Immature natural killer cell (primary cell): ENCODE data around the gene ANAPC4. TPM values are rescaled to one million over a fixed set of nuclear protein-coding genes. Genes with fewer than 3 reads are reported as not detected.
"Not testable (repeated sequence)": the region's sequence is repeated elsewhere in the genome, so short reads cannot be mapped to it uniquely, and the experiment has no call there.

ENCODE experiments used
- DNase-seq, 3 donors: peaks; one replicate each; pipeline ENCODE4 v3.0.0; 2022; ENCODE audit warnings: mixed read lengths in 1 of 3
- H3K27ac Mint-ChIP-seq, 6 donors: one replicate each; pipeline ENCODE4 v1.8.0; 2020; ENCODE audit warnings: mixed read lengths in 6 of 6, mild to moderate bottlenecking in 5 of 6, inconsistent platforms in 4 of 6, moderate library complexity in 3 of 6
- H3K27me3 Mint-ChIP-seq, 3 donors: one replicate each; pipeline ENCODE4 v1.8.0; 2020 to 2021; ENCODE audit warnings: low read depth in 3 of 3, mild to moderate bottlenecking in 3 of 3, mixed read lengths in 3 of 3, moderate library complexity in 3 of 3, inconsistent platforms in 1 of 3
- H3K36me3 Mint-ChIP-seq, 3 donors: one replicate each; pipeline ENCODE4 v1.8.0; 2020; ENCODE audit warnings: mixed read lengths in 3 of 3, inconsistent platforms in 2 of 3, mild to moderate bottlenecking in 2 of 3
- H3K4me1 Mint-ChIP-seq, 2 donors: one replicate each; pipeline ENCODE4 v1.8.0; 2020; ENCODE audit warnings: inconsistent platforms in 2 of 2, mild to moderate bottlenecking in 2 of 2, mixed read lengths in 2 of 2, moderate library complexity in 1 of 2
- H3K4me3 Mint-ChIP-seq, 5 donors: one replicate each; pipeline ENCODE4 v1.8.0; 2020; ENCODE audit warnings: mild to moderate bottlenecking in 5 of 5, mixed read lengths in 5 of 5, inconsistent platforms in 3 of 5, moderate library complexity in 3 of 5
- H3K9me3 Mint-ChIP-seq, 6 donors: one replicate each; pipeline ENCODE4 v1.8.0; 2020; ENCODE audit warnings: mild to moderate bottlenecking in 6 of 6, mixed read lengths in 6 of 6, inconsistent platforms in 4 of 6, moderate library complexity in 3 of 6
- polyA plus RNA-seq, 3 donors: library from polyadenylated mRNA; unstranded; fragments of 300-500 nt; fragmentation: Illumina TruSeq; gene quantifications; one replicate each; pipeline ENCODE4 v1.2.3, GENCODE V29; 2021

Gene ANAPC4, protein sequence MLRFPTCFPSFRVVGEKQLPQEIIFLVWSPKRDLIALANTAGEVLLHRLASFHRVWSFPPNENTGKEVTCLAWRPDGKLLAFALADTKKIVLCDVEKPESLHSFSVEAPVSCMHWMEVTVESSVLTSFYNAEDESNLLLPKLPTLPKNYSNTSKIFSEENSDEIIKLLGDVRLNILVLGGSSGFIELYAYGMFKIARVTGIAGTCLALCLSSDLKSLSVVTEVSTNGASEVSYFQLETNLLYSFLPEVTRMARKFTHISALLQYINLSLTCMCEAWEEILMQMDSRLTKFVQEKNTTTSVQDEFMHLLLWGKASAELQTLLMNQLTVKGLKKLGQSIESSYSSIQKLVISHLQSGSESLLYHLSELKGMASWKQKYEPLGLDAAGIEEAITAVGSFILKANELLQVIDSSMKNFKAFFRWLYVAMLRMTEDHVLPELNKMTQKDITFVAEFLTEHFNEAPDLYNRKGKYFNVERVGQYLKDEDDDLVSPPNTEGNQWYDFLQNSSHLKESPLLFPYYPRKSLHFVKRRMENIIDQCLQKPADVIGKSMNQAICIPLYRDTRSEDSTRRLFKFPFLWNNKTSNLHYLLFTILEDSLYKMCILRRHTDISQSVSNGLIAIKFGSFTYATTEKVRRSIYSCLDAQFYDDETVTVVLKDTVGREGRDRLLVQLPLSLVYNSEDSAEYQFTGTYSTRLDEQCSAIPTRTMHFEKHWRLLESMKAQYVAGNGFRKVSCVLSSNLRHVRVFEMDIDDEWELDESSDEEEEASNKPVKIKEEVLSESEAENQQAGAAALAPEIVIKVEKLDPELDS
- 10 to 100 TPM; 13.3 to 25.7 (median 18.6) TPM for polyA plus RNA-seq

DNA sequence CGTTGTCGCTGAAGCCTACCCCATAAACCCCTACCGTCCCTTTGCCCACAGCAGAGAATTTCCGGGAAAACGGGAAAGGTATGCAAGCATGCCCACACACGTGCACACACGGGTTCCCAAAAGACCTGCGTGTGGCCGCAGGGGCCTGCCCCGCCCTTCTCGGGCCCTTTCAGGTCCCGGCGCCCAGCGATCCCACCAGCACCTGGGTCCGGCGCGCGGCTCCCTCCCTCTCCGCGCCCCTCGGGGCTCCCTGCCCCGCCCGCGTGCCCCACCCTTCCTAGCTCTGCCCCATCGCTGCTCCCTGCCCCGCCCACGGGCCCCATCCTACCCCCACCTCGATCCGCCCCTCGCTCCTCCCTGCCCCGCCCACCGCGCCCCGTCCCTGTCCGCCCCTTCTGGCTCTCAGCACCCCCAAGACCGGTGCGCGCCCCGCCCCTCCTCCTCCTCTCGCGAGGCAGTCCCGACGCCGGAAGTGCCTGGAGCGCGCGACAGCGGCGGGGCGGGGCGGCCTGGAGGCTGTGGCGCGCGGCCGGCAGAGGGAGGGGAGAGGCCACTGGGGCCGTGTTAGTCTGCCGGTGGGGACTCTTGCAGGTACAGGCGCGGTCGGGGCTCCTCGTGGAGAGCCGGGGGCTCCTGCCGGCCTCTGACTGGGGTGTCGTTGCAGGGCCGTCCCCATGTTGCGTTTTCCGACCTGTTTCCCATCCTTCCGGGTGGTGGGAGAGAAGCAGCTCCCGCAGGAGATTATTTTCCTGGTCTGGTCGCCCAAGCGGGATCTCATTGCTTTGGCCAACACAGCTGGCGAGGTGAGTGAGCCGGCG, at the start of gene ANAPC4:
ANAPC4 (plus strand) TSS at position 510 of the 818 bp plus-strand sequence; CDS start at position 675, 165 bp downstream.
- H3K4me3 Mint-ChIP-seq: no peak within 1 kb of the TSS

DNA sequence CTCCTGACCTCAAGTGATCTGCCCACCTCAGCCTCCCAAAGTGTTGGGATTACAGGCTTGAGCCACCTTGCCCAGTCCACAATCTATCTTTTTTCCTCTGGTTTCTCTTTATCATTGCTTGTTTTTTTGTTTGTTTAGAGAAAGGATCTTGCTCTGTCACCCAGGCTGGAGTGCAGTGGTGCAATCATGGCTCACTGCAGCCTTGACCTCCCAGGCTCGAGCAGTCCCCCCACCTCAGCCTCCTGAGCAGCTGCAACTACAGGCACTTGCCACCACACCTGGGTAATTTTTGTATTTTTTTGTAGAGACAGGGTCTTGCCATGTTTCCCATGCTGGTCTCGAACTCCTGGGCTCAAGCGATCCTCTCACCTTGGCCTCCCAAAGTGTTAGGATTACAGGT, 48.6 kb upstream of the ANAPC4 start:
- not testable (repeated sequence) for DNase-seq, H3K27me3 Mint-ChIP-seq, H3K9me3 Mint-ChIP-seq, H3K27ac Mint-ChIP-seq, H3K4me3 Mint-ChIP-seq, H3K36me3 Mint-ChIP-seq
- peaks cover 11 to 17% of the 10 kb centered on the region in 2 donors for H3K4me1 Mint-ChIP-seq

More for the DNA sequence above, at the start of gene ANAPC4:
- Mint-ChIP-seq H3K27me3 (peaks cover 0 to 6% (median 2%) of the 10 kb centered on the region in 3 donors), H3K9me3 (no peaks in the 10 kb centered on the region), H3K27ac (peak within 1 kb of the TSS in 5 of 6 donors; percentile 70 to 90 (median 85)), H3K36me3 (peaks cover 1 to 4% (median 4%) of the 10 kb centered on the region in 3 donors), H3K4me1 (peaks cover 0 to 3% of the 10 kb centered on the region in 2 donors)
- peak; percentile 86 to 93 (median 90) for DNase-seq

DNA sequence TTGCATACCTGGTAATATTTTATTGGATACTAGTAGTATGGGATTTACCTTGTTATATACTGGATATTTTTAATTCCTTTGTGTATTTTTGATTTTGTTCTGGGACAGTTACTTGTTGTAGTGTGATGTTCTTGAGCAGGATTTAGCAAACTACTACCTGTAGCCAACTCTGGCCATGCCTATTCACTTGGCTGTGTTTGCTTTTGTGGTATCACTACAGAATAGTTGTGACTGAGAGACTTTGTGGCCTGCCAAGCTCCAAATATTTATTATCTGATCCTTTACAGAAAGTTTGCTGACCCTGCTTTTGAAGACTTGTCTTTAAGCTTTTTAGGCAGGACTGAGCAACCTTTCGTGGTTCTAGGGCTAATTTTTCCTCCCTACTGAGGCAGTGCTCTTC, 46.7 kb upstream of the ANAPC4 start:
- Mint-ChIP-seq H3K27ac (peak overlapping the region in 3 of 6 donors; percentile 17 to 98 (median 93)), H3K4me1 (peaks cover 11 to 17% of the 10 kb centered on the region in 2 donors), H3K36me3 (peaks cover 0 to 9% (median 3%) of the 10 kb centered on the region in 3 donors), H3K4me3 (peak overlapping the region in 3 of 5 donors; percentile 2 to 95 (median 11)), H3K9me3 (no peaks in the 10 kb centered on the region), H3K27me3 (peaks cover 0 to 2% (median 0%) of the 10 kb centered on the region in 3 donors)
- DNase-seq: no peak

GRCh38 chr4:25330905-25331808, 45.9 kb upstream of the ANAPC4 start:
- H3K27me3 Mint-ChIP-seq: peaks cover 0 to 2% (median 0%) of the 10 kb centered on the region in 3 donors

DNA sequence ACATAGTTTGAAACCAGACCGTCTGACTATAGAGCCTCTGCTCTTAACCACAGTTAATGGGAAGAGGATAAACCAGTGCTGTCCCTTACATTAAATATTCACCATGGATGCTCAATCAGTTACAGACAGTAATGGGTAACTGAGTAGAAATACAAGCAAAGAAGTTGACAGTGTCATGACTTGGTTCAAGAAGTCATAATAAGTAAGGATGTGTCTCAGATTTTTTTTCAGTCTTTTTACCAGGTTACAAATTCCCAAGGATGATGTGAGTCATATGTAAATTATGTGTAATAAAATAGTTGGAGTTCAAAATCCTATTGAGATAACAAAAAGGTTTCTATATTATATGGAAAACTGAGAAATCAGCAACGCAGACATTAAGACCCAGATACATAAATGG, 33.4 kb upstream of the ANAPC4 start:
- DNase-seq: no peak
- Mint-ChIP-seq H3K4me1 (no peaks in the 10 kb centered on the region), H3K36me3 (peaks cover 4 to 12% (median 10%) of the 10 kb centered on the region in 3 donors), H3K4me3 (no peak overlapping the region), H3K27me3 (no peaks in the 10 kb centered on the region), H3K9me3 (no peaks in the 10 kb centered on the region), H3K27ac (no peak overlapping the region)

More at GRCh38 chr4:25330905-25331808, 45.9 kb upstream of the ANAPC4 start:
- Mint-ChIP-seq H3K27ac (peak overlapping the region; percentile 93 to 98 (median 96)), H3K4me3 (peak overlapping the region; percentile 79 to 95 (median 90)), H3K36me3 (peaks cover 0 to 8% (median 3%) of the 10 kb centered on the region in 3 donors), H3K9me3 (no peaks in the 10 kb centered on the region), H3K4me1 (peaks cover 11 to 17% of the 10 kb centered on the region in 2 donors)
- DNase-seq: peak; percentile 14 to 30 (median 30)

- no peak overlapping the region for H3K4me3 Mint-ChIP-seq
- peaks cover 3 to 13% (median 4%) of the 10 kb centered on the region in 3 donors for H3K36me3 Mint-ChIP-seq
- no peak for DNase-seq
- no peaks in the 10 kb centered on the region for H3K27me3 Mint-ChIP-seq
- H3K4me1 Mint-ChIP-seq: no peaks in the 10 kb centered on the region
- H3K27ac Mint-ChIP-seq: peak overlapping the region in 1 of 6 donors; percentile 31
- no peaks in the 10 kb centered on the region for H3K9me3 Mint-ChIP-seq
Observed at GRCh38 chr4:25345744-25346143, 31.3 kb upstream of the ANAPC4 start.

- Mint-ChIP-seq H3K4me1 (no peaks in the 10 kb centered on the region), H3K27me3 (no peaks in the 10 kb centered on the region), H3K4me3 (no peak overlapping the region), H3K27ac (no peak overlapping the region), H3K36me3 (peaks cover 4 to 17% (median 8%) of the 10 kb centered on the region in 3 donors), H3K9me3 (no peaks in the 10 kb centered on the region)
- no peak for DNase-seq
Observed at GRCh38 chr4:25346913-25347312, 30.1 kb upstream of the ANAPC4 start.

GRCh38 chr4:25347473-25347872, 29.6 kb upstream of the ANAPC4 start:
- no peak for DNase-seq
- H3K27ac Mint-ChIP-seq: no peak overlapping the region
- peaks cover 4 to 17% (median 8%) of the 10 kb centered on the region in 3 donors for H3K36me3 Mint-ChIP-seq

GRCh38 chr4:25347971-25348370, 29.1 kb upstream of the ANAPC4 start:
- Mint-ChIP-seq H3K27me3 (no peaks in the 10 kb centered on the region), H3K4me3 (no peak overlapping the region), H3K36me3 (peaks cover 4 to 17% (median 8%) of the 10 kb centered on the region in 3 donors), H3K4me1 (no peaks in the 10 kb centered on the region), H3K9me3 (no peaks in the 10 kb centered on the region), H3K27ac (no peak overlapping the region)
- no peak for DNase-seq

More at GRCh38 chr4:25347473-25347872, 29.6 kb upstream of the ANAPC4 start:
- Mint-ChIP-seq H3K4me1 (no peaks in the 10 kb centered on the region), H3K9me3 (no peaks in the 10 kb centered on the region), H3K27me3 (no peaks in the 10 kb centered on the region), H3K4me3 (no peak overlapping the region)

- no peak overlapping the region for H3K4me3 Mint-ChIP-seq
- no peak overlapping the region for H3K27ac Mint-ChIP-seq
- peaks cover 7 to 18% (median 14%) of the 10 kb centered on the region in 3 donors for H3K36me3 Mint-ChIP-seq
- H3K27me3 Mint-ChIP-seq: no peaks in the 10 kb centered on the region
- no peaks in the 10 kb centered on the region for H3K9me3 Mint-ChIP-seq
- H3K4me1 Mint-ChIP-seq: no peaks in the 10 kb centered on the region
- DNase-seq: no peak
Observed at GRCh38 chr4:25350561-25350960, 26.5 kb upstream of the ANAPC4 start.

GRCh38 chr4:25351777-25352416, 25.2 kb upstream of the ANAPC4 start:
- H3K9me3 Mint-ChIP-seq: no peaks in the 10 kb centered on the region
- no peaks in the 10 kb centered on the region for H3K27me3 Mint-ChIP-seq
- H3K27ac Mint-ChIP-seq: no peak overlapping the region
- peaks cover 3 to 18% (median 11%) of the 10 kb centered on the region in 3 donors for H3K36me3 Mint-ChIP-seq
- no peaks in the 10 kb centered on the region for H3K4me1 Mint-ChIP-seq
- DNase-seq: no peak
- H3K4me3 Mint-ChIP-seq: no peak overlapping the region

- H3K9me3 Mint-ChIP-seq: no peaks in the 10 kb centered on the region
Observed at GRCh38 chr4:25356068-25356467, 21.0 kb upstream of the ANAPC4 start.

More at GRCh38 chr4:25356068-25356467, 21.0 kb upstream of the ANAPC4 start:
- Mint-ChIP-seq H3K27me3 (no peaks in the 10 kb centered on the region), H3K4me3 (no peak overlapping the region), H3K27ac (no peak overlapping the region), H3K36me3 (peaks cover 3 to 16% (median 11%) of the 10 kb centered on the region in 3 donors), H3K4me1 (no peaks in the 10 kb centered on the region)
- DNase-seq: no peak
